Peyer's patch (tissue), 4 donors: ENCODE data around the gene TTC16. TPM values are rescaled to one million over a fixed set of nuclear protein-coding genes. Genes with fewer than 3 reads are reported as not detected.

ENCODE experiments used
- DNase-seq, 3 donors: peaks; one replicate each; pipeline ENCODE4 v3.0.0-alpha.2; 2017 to 2019
- H3K27ac ChIP-seq, 4 donors: fragments of 200-600 bp; sonication (generic); one replicate each; pipeline ENCODE4 v1.5.1; 2016 to 2019
- H3K27me3 ChIP-seq, 2 donors: fragments of 200-600 bp; sonication (generic); one replicate each; pipeline ENCODE4 v1.5.1; 2019
- H3K36me3 ChIP-seq, 3 donors: fragments of 200-600 bp; sonication (generic); one replicate each; pipeline ENCODE4 v1.5.1; 2016 to 2019
- H3K4me1 ChIP-seq, 4 donors: fragments of 200-600 bp; sonication (generic); one replicate each; pipeline ENCODE4 v1.5.1; 2016 to 2019
- H3K4me3 ChIP-seq, 4 donors: fragments of 200-600 bp; sonication (generic); 1 replicate in 3 of 4; 2 replicates in 1 of 4; pipeline ENCODE4 v1.5.1; 2016 to 2019; ENCODE audit warnings: mild to moderate bottlenecking in 1 of 4
- H3K9me3 ChIP-seq, 4 donors: fragments of 200-600 bp; sonication (generic); one replicate each; pipeline ENCODE4 v1.5.1; 2016 to 2019; ENCODE audit warnings: mild to moderate bottlenecking in 1 of 4
- POLR2A ChIP-seq, 2 donors: fragments of 450-650 bp; IDR thresholded peaks; one replicate each; pipeline ENCODE4 v1.5.1; 2017; ENCODE audit warnings: antibody characterized with exemption in 2 of 2, mild to moderate bottlenecking in 2 of 2, moderate library complexity in 2 of 2
- total RNA-seq, 4 donors: library from RNA; depleted of rRNA; stranded (reverse); fragments of >200 nt; gene quantifications; one replicate each; pipeline ENCODE4 v1.1.0, GENCODE V29; 2016
- TF ChIP-seq, protein P1 (sequence below), 6 experiments: fragments of 450-650 bp in 4 of 6; fragments of 200-600 bp in 2 of 6; sonication (generic) in 1 of 6; IDR thresholded peaks; one replicate each; pipeline ENCODE4 v1.5.1; 2017 to 2019; ENCODE audit warnings: antibody characterized with exemption in 6 of 6, mild to moderate bottlenecking in 3 of 6, moderate library complexity in 1 of 6

TTC16 gene
- total RNA-seq, 4 donors from 2014 or later, result not detected

DNA sequence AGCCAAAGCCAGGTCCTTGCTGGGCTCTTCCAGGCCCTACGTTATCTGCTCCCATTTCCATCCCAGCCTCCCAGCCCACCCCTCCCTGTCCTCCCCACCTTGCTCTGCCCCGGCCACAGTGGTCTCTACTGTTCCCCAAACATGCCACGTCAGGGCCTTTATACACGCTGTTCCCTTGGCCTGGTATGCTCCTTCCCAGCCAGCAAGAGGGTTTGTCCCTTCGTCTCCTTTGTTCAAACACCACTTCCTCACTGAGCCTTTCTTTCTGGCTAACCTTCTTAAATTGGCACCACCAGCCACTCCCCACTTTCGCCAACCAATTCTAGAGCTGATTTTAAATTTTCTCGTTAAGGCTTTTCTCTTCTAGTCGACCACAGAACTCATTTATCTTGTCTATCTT is 52.8 kb downstream of the TTC16 start:
- H3K4me1 ChIP-seq, result peaks cover 0 to 21% (median 15%) of the 10 kb centered on the region in 4 donors
- no peaks in the 10 kb centered on the region for H3K27me3 ChIP-seq
- H3K27ac ChIP-seq, result peak overlapping the region; percentile 30 to 80 (median 68)
- no peaks in the 10 kb centered on the region for H3K9me3 ChIP-seq
- H3K4me3 ChIP-seq, result no peak overlapping the region
- no peak for TF ChIP-seq POLR2A (IDR thresholded peaks at IDR 0.05)
- TF ChIP-seq, protein P1, sequence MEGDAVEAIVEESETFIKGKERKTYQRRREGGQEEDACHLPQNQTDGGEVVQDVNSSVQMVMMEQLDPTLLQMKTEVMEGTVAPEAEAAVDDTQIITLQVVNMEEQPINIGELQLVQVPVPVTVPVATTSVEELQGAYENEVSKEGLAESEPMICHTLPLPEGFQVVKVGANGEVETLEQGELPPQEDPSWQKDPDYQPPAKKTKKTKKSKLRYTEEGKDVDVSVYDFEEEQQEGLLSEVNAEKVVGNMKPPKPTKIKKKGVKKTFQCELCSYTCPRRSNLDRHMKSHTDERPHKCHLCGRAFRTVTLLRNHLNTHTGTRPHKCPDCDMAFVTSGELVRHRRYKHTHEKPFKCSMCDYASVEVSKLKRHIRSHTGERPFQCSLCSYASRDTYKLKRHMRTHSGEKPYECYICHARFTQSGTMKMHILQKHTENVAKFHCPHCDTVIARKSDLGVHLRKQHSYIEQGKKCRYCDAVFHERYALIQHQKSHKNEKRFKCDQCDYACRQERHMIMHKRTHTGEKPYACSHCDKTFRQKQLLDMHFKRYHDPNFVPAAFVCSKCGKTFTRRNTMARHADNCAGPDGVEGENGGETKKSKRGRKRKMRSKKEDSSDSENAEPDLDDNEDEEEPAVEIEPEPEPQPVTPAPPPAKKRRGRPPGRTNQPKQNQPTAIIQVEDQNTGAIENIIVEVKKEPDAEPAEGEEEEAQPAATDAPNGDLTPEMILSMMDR (IDR thresholded peaks at IDR 0.05), result no peak
- DNase-seq, result no peak
- no peaks in the 10 kb centered on the region for H3K36me3 ChIP-seq

DNA sequence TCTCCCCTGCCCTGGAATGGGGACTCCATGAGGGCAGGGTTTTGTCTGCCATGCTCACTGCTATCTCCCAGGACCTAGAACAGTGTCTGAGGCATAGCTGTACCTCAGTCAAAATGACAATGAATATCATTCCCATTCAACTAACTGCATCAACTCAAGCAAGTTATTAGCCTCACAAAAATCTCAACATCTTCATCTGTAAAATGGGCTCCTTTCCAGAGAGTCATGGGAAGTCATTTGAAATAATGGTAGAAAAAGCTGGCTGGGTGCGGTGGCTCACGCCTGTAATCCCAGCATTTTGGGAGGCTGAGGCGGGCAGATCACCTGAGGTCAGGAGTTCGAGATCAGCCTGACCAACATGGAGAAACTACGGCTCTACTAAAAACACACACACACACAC is 53.2 kb downstream of the TTC16 start:
- H3K4me1 ChIP-seq, result peaks cover 0 to 21% (median 15%) of the 10 kb centered on the region in 4 donors
- DNase-seq, result no peak
- TF ChIP-seq POLR2A (IDR thresholded peaks at IDR 0.05), result no peak
- TF ChIP-seq, protein P1 (IDR thresholded peaks at IDR 0.05), result no peak
- H3K27me3 ChIP-seq, result no peaks in the 10 kb centered on the region
- H3K9me3 ChIP-seq, result no peaks in the 10 kb centered on the region
- H3K36me3 ChIP-seq, result no peaks in the 10 kb centered on the region
- peak overlapping the region; percentile 30 to 80 (median 68) for H3K27ac ChIP-seq
- no peak overlapping the region for H3K4me3 ChIP-seq

DNA sequence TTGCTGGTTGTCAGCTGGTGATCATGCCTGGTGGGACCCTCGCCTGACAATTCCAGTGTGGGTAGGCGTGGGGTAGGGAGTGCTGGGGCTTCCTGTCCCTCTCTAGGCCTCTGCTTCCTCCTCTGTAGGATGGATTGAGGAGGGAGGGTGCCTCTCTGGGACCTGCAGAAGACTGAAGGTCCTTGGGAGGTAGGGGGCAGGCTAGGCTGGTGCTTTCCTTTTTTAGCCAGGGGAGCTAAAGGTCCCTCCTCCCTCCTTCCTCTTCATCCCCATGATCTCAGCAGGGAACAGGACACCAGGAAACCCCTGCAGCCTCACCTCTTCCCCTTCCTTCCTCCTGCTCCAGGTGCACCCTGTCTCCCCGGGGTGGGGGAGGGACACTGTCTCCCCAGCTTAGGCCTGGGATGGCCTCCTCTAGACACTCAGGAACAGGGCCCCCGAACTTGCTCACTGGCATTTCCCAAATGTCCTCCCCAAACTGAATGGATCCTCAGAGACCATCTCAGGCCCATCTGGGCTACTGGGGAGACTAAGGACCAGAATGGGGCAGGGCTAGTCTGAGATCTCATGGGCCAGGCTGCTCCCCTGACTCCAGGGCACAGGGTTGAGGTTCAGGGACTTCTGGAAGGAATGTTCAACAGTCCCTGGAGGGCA is 54.2 kb downstream of the TTC16 start:
- Histone ChIP-seq H3K4me1 (peaks cover 0 to 21% (median 15%) of the 10 kb centered on the region in 4 donors), H3K27me3 (no peaks in the 10 kb centered on the region), H3K9me3 (no peaks in the 10 kb centered on the region), H3K4me3 (peak overlapping the region in 3 of 4 donors; percentile 46 to 67 (median 56)), H3K27ac (peak overlapping the region; percentile 65 to 80 (median 70)), H3K36me3 (no peaks in the 10 kb centered on the region)
- TF ChIP-seq POLR2A (IDR thresholded peaks at IDR 0.05), result no peak
- TF ChIP-seq, protein P1 (IDR thresholded peaks at IDR 0.05), result no peak
- DNase-seq, result no peak

DNA sequence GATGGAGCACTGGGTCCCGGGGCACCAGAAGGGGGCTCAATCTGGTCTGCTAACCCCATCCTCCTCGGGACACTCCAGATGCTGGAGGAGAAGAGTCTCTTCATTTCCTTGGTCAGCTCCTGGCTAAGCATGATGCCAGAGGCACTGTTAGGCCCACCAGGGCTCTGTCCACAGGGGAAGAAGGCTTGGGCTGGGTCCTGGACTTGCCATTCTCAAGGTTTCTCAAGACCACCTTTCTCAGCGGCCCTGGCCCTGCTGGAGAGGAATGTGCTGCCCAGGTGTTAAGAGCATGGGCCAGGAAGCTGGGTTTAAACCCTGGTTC is 54.7 kb downstream of the TTC16 start:
- no peak for DNase-seq
- TF ChIP-seq POLR2A (IDR thresholded peaks at IDR 0.05), result no peak
- TF ChIP-seq, protein P1 (IDR thresholded peaks at IDR 0.05), result no peak
- peak overlapping the region; percentile 43 to 67 (median 51) for H3K4me3 ChIP-seq
- no peaks in the 10 kb centered on the region for H3K27me3 ChIP-seq
- H3K36me3 ChIP-seq, result no peaks in the 10 kb centered on the region
- H3K4me1 ChIP-seq, result peaks cover 0 to 21% (median 15%) of the 10 kb centered on the region in 4 donors
- peak overlapping the region; percentile 65 to 80 (median 70) for H3K27ac ChIP-seq
- no peaks in the 10 kb centered on the region for H3K9me3 ChIP-seq

DNA sequence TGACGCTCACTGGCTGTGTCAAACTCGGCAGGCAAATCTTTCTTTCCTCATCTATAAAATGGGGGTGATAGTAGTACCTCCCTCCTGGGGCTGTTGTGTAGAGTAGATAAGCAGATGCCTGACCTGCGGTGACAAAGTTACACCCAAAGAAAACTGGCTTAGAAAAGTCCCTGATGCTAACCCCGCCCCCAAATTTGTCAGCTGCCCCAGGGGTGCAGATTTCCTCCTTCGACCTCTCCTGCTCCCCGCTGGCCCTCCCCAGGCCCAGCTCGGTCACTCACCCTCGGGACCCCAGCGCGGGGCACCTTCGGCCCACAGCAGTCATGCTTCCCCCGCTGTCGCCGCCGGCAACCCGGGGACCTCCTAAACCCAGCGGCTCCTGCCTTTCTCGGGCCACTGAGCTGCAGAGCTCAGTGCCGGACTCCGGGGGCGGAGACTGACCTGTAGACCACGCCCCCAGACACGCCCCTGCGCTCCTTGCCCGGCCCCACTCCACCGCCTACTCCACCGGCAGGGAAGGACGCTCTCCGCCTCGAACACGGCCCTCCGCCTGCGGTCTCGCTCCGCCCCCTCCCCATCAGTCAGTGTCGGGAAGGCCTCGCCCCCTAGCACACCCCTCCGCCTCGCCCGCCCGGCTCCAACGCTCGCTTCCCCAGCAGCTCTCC is 55.2 kb downstream of the TTC16 start:
- Histone ChIP-seq H3K9me3 (no peaks in the 10 kb centered on the region), H3K36me3 (no peaks in the 10 kb centered on the region), H3K4me3 (peak overlapping the region; percentile 43 to 67 (median 51)), H3K4me1 (peaks cover 0 to 24% (median 15%) of the 10 kb centered on the region in 4 donors), H3K27ac (peak overlapping the region; percentile 65 to 80 (median 70)), H3K27me3 (no peaks in the 10 kb centered on the region)
- DNase-seq, result peak; percentile 97 to 99 (median 98)
- TF ChIP-seq POLR2A (IDR thresholded peaks at IDR 0.05), result peak in 1 of 2 donors; percentile 15
- TF ChIP-seq, protein P1 (IDR thresholded peaks at IDR 0.05), result no peak
